ENCODE results near the gene S100A10. TPM values are rescaled to one million over a fixed set of nuclear protein-coding genes. Genes with fewer than 3 reads are reported as not detected.

The S100A10 gene
- total RNA-seq, 1 donor from 2014 or later: 120 TPM

- no peak for FAIRE-seq
- DNase-seq (ENCODE audit: low read depth): peak; percentile 94
- TF ChIP-seq, protein P1, sequence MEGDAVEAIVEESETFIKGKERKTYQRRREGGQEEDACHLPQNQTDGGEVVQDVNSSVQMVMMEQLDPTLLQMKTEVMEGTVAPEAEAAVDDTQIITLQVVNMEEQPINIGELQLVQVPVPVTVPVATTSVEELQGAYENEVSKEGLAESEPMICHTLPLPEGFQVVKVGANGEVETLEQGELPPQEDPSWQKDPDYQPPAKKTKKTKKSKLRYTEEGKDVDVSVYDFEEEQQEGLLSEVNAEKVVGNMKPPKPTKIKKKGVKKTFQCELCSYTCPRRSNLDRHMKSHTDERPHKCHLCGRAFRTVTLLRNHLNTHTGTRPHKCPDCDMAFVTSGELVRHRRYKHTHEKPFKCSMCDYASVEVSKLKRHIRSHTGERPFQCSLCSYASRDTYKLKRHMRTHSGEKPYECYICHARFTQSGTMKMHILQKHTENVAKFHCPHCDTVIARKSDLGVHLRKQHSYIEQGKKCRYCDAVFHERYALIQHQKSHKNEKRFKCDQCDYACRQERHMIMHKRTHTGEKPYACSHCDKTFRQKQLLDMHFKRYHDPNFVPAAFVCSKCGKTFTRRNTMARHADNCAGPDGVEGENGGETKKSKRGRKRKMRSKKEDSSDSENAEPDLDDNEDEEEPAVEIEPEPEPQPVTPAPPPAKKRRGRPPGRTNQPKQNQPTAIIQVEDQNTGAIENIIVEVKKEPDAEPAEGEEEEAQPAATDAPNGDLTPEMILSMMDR (IDR thresholded peaks at IDR 0.05; ENCODE audit: insufficient read depth, low read length, severe bottlenecking): no peak
- H3K4me3 ChIP-seq (ENCODE audit: low read depth, low read length): no peak overlapping the region
- no peaks in the 10 kb centered on the region for H3K36me3 ChIP-seq (ENCODE audit: control insufficient read depth, insufficient read depth, low read length)
- H3K27me3 ChIP-seq (ENCODE audit: control insufficient read depth, insufficient read depth, low read length): no peaks in the 10 kb centered on the region
Observed at GRCh38 chr1:151972542-151973248, 21.0 kb downstream of the S100A10 start.

DNA sequence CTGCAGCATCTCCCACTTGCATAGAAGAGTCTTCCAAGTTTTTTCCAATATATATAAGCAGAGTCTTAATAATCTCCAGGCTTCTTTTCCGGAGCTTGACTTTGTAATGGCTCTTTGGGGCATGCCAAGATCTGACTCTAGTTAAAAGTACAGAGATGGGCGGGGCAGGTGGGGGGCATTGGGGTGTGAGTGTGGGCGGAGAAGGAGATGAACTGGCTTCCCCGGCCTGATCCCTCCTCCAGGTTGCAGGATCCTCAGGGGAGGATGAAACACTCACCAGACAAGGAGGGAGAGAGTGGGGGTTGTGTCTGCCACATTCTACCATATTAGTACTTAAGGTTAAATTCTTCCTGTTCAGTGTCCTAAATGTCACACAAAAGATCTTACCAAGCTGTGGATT, 23.0 kb downstream of the S100A10 start:
- Histone ChIP-seq H3K27me3 (ENCODE audit: control insufficient read depth, insufficient read depth, low read length) (no peaks in the 10 kb centered on the region), H3K36me3 (ENCODE audit: control insufficient read depth, insufficient read depth, low read length) (no peaks in the 10 kb centered on the region), H3K4me3 (ENCODE audit: low read depth, low read length) (no peak overlapping the region)
- TF ChIP-seq, protein P1 (IDR thresholded peaks at IDR 0.05; ENCODE audit: insufficient read depth, low read length, severe bottlenecking): no peak
- FAIRE-seq (no peak), DNase-seq (ENCODE audit: low read depth) (peak; percentile 79)

DNA sequence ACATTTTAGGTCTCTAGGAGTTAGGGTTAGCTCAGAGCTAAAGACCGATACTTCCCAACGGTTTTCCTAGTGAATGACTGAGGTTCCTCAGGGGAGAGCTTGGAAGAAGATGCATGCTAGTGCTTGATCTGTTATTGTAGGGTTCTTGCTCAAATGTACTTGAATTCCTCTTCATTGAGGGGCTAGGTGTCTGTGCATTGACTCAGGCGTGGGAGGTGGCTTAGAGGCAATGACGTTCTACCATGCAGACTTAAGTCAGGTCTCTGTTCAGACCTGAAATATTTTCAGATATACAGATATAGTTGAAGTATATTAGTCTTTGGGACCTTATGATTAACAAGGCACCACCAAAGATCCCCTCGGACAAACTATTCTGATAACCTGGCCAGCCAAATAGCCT, 23.5 kb downstream of the S100A10 start:
- Histone ChIP-seq H3K36me3 (ENCODE audit: control insufficient read depth, insufficient read depth, low read length) (no peaks in the 10 kb centered on the region), H3K27me3 (ENCODE audit: control insufficient read depth, insufficient read depth, low read length) (no peaks in the 10 kb centered on the region), H3K4me3 (ENCODE audit: low read depth, low read length) (no peak overlapping the region)
- no peak for FAIRE-seq
- TF ChIP-seq, protein P1 (IDR thresholded peaks at IDR 0.05; ENCODE audit: insufficient read depth, low read length, severe bottlenecking): no peak
- DNase-seq (ENCODE audit: low read depth): peak; percentile 73

GRCh38 chr1:151968791-151969399, 24.8 kb downstream of the S100A10 start:
- no peak for DNase-seq (ENCODE audit: low read depth)
- no peak for FAIRE-seq
- TF ChIP-seq, protein P1 (IDR thresholded peaks at IDR 0.05; ENCODE audit: insufficient read depth, low read length, severe bottlenecking): peak; percentile 9
- Histone ChIP-seq H3K36me3 (ENCODE audit: control insufficient read depth, insufficient read depth, low read length) (no peaks in the 10 kb centered on the region), H3K4me3 (ENCODE audit: low read depth, low read length) (no peak overlapping the region), H3K27me3 (ENCODE audit: control insufficient read depth, insufficient read depth, low read length) (no peaks in the 10 kb centered on the region)

DNA sequence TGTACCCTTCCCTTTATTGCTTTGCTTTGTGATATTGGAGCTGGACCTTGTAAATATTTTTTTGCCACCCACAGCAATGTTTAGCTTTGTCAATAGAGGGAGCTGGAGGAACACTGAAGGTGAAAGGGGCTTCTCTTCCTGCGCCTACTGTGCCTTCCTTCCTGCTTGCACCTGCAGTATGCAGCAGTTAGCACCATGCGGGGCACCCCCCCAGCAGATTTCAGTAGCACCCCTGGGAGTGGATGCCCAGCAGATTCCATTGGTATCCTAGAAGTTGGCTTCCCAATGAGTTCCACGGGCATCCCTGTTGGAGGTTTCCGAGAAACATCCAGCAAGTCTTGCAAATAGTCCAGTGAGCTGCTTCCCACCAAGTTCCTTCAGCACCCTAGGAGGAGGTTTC, 25.6 kb downstream of the S100A10 start:
- Histone ChIP-seq H3K4me3 (ENCODE audit: low read depth, low read length) (no peak overlapping the region), H3K27me3 (ENCODE audit: control insufficient read depth, insufficient read depth, low read length) (no peaks in the 10 kb centered on the region), H3K36me3 (ENCODE audit: control insufficient read depth, insufficient read depth, low read length) (no peaks in the 10 kb centered on the region)
- TF ChIP-seq, protein P1 (IDR thresholded peaks at IDR 0.05; ENCODE audit: insufficient read depth, low read length, severe bottlenecking): peak; percentile 76
- FAIRE-seq (no peak), DNase-seq (ENCODE audit: low read depth) (peak; percentile 60)
